Activated CD8-positive, alpha-beta T cell treated with anti-CD3 and anti-CD28 coated beads for 36 hours (primary cell): ENCODE data around the gene TMX3. TPM values are rescaled to one million over a fixed set of nuclear protein-coding genes. Genes with fewer than 3 reads are reported as not detected.

Experiments
- ATAC-seq: fragments of 200-7000 bp; cut with Tn5 transposase; one replicate; pipeline ENCODE4 v1.10.0; 2021; ENCODE audit warnings: mild to moderate bottlenecking, moderate library complexity
- CTCF ChIA-PET: fragments of 350-600 bp; sonication (Branson Sonifier 250); formaldehyde crosslinking; loops from one replicate; lab custom pipeline; 2021; ENCODE audit warnings: antibody characterized with exemption; lab: Charles Lee
- POLR2A ChIA-PET: fragments of 350-600 bp; sonication (Branson Sonifier 250); formaldehyde crosslinking; loops from one replicate; lab custom pipeline; 2021; ENCODE audit warnings: antibody characterized with exemption; lab: Charles Lee
- DNase-seq: peaks from one replicate; pipeline ENCODE4 v3.0.0-alpha.2; 2020
- H3K27ac Mint-ChIP-seq: one replicate; pipeline ENCODE4 v1.8.0; 2021; ENCODE audit warnings: mild to moderate bottlenecking, mixed read lengths
- H3K27me3 Mint-ChIP-seq: one replicate; pipeline ENCODE4 v1.8.0; 2021; ENCODE audit warnings: mixed read lengths
- H3K36me3 Mint-ChIP-seq: one replicate; pipeline ENCODE4 v1.8.0; 2021; ENCODE audit warnings: low read depth, mixed read lengths
- H3K4me1 Mint-ChIP-seq: one replicate; pipeline ENCODE4 v1.8.0; 2021; ENCODE audit warnings: low read depth, mixed read lengths
- H3K4me3 Mint-ChIP-seq: one replicate; pipeline ENCODE4 v1.8.0; 2021; ENCODE audit warnings: mild to moderate bottlenecking, moderate library complexity, mixed read lengths
- H3K9me3 Mint-ChIP-seq: one replicate; pipeline ENCODE4 v1.8.0; 2021; ENCODE audit warnings: mixed read lengths
- CTCF ChIP-seq: fragments of 200-600 bp; IDR thresholded peaks from one replicate; pipeline ENCODE4 v1.8.0; 2022; ENCODE audit warnings: antibody characterized with exemption, mild to moderate bottlenecking
- intact Hi-C: fragments of 100-400 bp; cut with micrococcal nuclease; formaldehyde crosslinking; loops from one replicate; pipeline ENCODE4 v1.10.0; 2022
- total RNA-seq, 2 experiments: library from RNA; stranded (reverse); gene quantifications; one replicate each; pipeline ENCODE4 v1.2.3, GENCODE V29; 2021

The TMX3 gene
- total RNA-seq, 2 experiments from 2014 or later = 39.7 to 51.4 TPM

GRCh38 chr18:68713796-68714195 is 1.1 kb downstream of the TMX3 start:
- H3K4me1 Mint-ChIP-seq = peaks cover 41% of the 10 kb centered on the region

GRCh38 chr18:68713131-68713530 is 1.8 kb downstream of the TMX3 start:
- Mint-ChIP-seq H3K4me1 (peaks cover 47% of the 10 kb centered on the region), H3K36me3 (peaks cover 43% of the 10 kb centered on the region), H3K27ac (peak overlapping the region; percentile 24), H3K9me3 (no peaks in the 10 kb centered on the region), H3K4me3 (peak overlapping the region; percentile 93), H3K27me3 (no peaks in the 10 kb centered on the region)
- ATAC-seq = no peak
- intact Hi-C loops = no loop called here
- ChIA-PET CTCF (interaction anchor here (0.8 kb wide), 1 partner anchor 20 kb away, joined by 4 read pairs; no protein-coding TSS in a partner anchor), POLR2A (no interaction called here)
- no peak for DNase-seq
- no peak for TF ChIP-seq CTCF

More at GRCh38 chr18:68713796-68714195, 1.1 kb downstream of the TMX3 start:
- peak overlapping the region; percentile 95 for H3K27ac Mint-ChIP-seq
- POLR2A ChIA-PET = no interaction called here
- H3K4me3 Mint-ChIP-seq = peak overlapping the region; percentile 93
- CTCF ChIA-PET = no interaction called here
- no peaks in the 10 kb centered on the region for H3K9me3 Mint-ChIP-seq
- no peaks in the 10 kb centered on the region for H3K27me3 Mint-ChIP-seq
- ATAC-seq = no peak
- no peak for DNase-seq
- intact Hi-C loops = no loop called here
- H3K36me3 Mint-ChIP-seq = peaks cover 38% of the 10 kb centered on the region
- no peak for TF ChIP-seq CTCF

- Mint-ChIP-seq H3K27me3 (no peaks in the 10 kb centered on the region), H3K4me1 (peaks cover 60% of the 10 kb centered on the region), H3K36me3 (peaks cover 55% of the 10 kb centered on the region), H3K9me3 (no peaks in the 10 kb centered on the region), H3K27ac (no peak overlapping the region), H3K4me3 (no peak overlapping the region)
- TF ChIP-seq CTCF = no peak
- intact Hi-C loops = no loop called here
- ATAC-seq = no peak
- no peak for DNase-seq
- POLR2A ChIA-PET = no interaction called here
- CTCF ChIA-PET = no interaction called here
Measured at GRCh38 chr18:68707646-68708045, 7.3 kb downstream of the TMX3 start.

GRCh38 chr18:68705119-68705518 is 9.8 kb downstream of the TMX3 start:
- H3K27ac Mint-ChIP-seq = peak overlapping the region; percentile 18
- ATAC-seq (no peak), DNase-seq (no peak)
- POLR2A ChIA-PET = interaction anchor here (0.7 kb wide), 1 partner anchor 9 kb away, joined by 3 read pairs; the partner anchor contains the start of gene TMX3
- intact Hi-C loops = no loop called here
- no peak overlapping the region for H3K4me3 Mint-ChIP-seq
- peaks cover 54% of the 10 kb centered on the region for H3K4me1 Mint-ChIP-seq
- no peaks in the 10 kb centered on the region for H3K9me3 Mint-ChIP-seq
- peaks cover 52% of the 10 kb centered on the region for H3K36me3 Mint-ChIP-seq
- CTCF ChIA-PET = no interaction called here
- TF ChIP-seq CTCF = no peak
- no peaks in the 10 kb centered on the region for H3K27me3 Mint-ChIP-seq

- Mint-ChIP-seq H3K27me3 (no peaks in the 10 kb centered on the region), H3K36me3 (peaks cover 48% of the 10 kb centered on the region)
- POLR2A ChIA-PET = no interaction called here
Measured at GRCh38 chr18:68703326-68703725, 11.6 kb downstream of the TMX3 start.

More at GRCh38 chr18:68703326-68703725, 11.6 kb downstream of the TMX3 start:
- Mint-ChIP-seq H3K9me3 (no peaks in the 10 kb centered on the region), H3K27ac (peak overlapping the region; percentile 30), H3K4me3 (no peak overlapping the region), H3K4me1 (peaks cover 39% of the 10 kb centered on the region)
- DNase-seq (no peak), ATAC-seq (no peak)
- CTCF ChIA-PET = no interaction called here
- no peak for TF ChIP-seq CTCF
- intact Hi-C loops = no loop called here
